ENCODE results near the gene CNNM1.

GRCh38 chr10:99316374-99316773, 12.8 kb upstream of the CNNM1 start:
- TF ChIP-seq CTCF (IDR thresholded peaks at IDR 0.05) = no peak
- TF ChIP-seq EZH2 (IDR thresholded peaks at IDR 0.05; ENCODE audit: borderline replicate concordance, insufficient read depth, low read depth, low read length, poor library complexity, severe bottlenecking) = no peak

Data from B cell (primary cell).